ENCODE data around the gene ATXN2.
A peak's percentile ranks its signal among the peaks of the same experiment; 100 is the strongest.

ATXN2 gene

DNA sequence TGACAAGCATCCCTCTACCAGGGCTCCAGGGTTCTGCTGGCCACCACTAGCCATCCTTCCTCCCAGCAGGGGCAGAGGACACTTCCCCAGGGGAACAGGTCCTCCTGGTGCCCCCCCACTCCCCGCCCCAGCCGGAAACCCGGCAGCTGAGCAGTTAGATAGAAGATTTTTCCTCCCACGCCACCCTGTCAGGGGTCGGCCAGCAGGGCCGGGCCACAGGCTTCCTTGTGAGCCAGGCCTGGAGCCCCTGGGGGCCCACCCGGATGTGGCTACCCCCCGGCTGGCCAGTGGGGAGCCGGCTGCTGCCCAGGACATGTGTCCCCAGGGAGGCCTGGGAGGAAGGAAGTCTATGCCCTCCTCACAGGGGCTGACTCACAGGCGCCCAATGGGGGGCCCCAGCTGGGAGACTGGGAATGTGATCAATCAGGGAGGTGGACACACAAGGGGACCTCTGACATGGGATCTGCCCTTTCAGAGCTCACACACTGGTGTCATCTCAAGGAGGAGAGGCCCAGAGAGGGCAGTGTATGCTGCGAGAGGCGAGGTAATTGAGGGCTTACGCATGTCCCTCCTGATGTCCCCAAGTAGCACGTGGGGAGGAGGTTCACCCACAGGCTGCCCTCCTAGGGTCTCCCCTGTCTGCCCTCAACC, 189.2 kb downstream of the ATXN2 start:
- H3K4me3 ChIP-seq (ENCODE audit: low read depth, low read length), result peak overlapping the region; percentile 38
- H3K27me3 ChIP-seq, result no peaks in the 10 kb centered on the region
- H3K9me3 ChIP-seq, result no peaks in the 10 kb centered on the region
- peaks cover 29% of the 10 kb centered on the region for H3K4me1 ChIP-seq
- TF ChIP-seq CTCF (IDR thresholded peaks at IDR 0.05; ENCODE audit: low read depth, low read length), result no peak
- H3K36me3 ChIP-seq, result no peaks in the 10 kb centered on the region; the same call in 1 of the 2 replicates
- peak; percentile 67 for DNase-seq

DNA sequence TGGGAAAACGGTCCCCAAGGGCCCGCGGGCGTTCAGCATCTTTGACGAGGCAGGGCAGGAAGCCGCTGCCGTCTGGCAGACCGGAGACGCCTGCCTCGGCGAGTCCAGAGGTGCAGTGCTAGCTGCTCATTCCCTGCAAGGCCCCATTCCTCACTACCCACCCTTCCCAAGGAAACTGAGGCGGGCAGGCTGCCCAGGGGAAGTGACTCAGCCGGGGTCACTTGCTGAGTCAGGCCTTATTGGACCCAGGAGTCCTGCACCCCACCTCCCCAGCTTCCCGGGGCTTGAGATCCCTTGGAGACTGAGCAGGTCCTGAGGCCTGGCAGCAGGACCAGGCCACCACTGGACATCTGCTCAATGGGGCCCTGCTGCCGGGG, 189.7 kb downstream of the ATXN2 start:
- peaks cover 29% of the 10 kb centered on the region for H3K4me1 ChIP-seq
- DNase-seq, result peak; percentile 70
- H3K36me3 ChIP-seq, result no peaks in the 10 kb centered on the region; the same call in 1 of the 2 replicates
- H3K9me3 ChIP-seq, result no peaks in the 10 kb centered on the region
- H3K4me3 ChIP-seq (ENCODE audit: low read depth, low read length), result peak overlapping the region; percentile 38
- TF ChIP-seq CTCF (IDR thresholded peaks at IDR 0.05; ENCODE audit: low read depth, low read length), result no peak
- H3K27me3 ChIP-seq, result no peaks in the 10 kb centered on the region

DNA sequence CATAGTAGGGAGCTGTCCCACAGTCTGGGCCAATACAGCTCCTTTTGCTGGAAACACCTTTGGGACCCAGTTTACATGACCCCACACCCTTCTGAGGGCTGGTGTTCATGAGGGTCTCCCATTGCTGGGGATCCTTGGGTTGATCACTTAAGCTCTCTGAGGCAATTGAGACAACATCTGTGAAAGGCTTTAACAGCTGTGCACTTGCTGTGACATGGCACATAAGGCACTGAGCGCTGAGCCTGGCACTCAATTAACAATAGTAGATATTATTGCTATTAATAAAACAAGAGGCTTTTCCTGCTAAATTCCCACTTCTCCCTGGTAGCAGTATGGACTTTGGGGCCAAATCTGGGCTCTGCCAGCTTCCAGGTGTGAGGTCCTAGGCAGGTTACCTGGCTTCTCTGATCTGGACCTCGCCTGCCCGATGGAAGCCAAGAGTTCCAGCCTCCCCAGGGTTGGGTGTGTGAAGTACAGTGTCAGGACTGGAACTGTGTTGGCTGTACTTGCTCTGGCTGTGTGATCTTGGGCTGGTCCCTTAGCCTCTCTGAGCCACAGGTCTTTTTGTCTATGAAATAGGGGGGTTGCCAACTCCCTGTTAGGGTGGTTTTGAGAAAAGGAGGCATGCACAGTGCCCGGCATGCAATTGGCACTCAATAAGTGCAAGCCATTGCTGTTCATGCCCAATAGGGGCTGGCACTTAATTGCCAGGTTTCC, 190.3 kb downstream of the ATXN2 start:
- Histone ChIP-seq H3K9me3 (no peaks in the 10 kb centered on the region), H3K4me1 (peaks cover 29% of the 10 kb centered on the region), H3K27me3 (no peaks in the 10 kb centered on the region), H3K4me3 (ENCODE audit: low read depth, low read length) (peak overlapping the region; percentile 23), H3K36me3 (no peaks in the 10 kb centered on the region; the same call in 1 of the 2 replicates)
- no peak for TF ChIP-seq CTCF (IDR thresholded peaks at IDR 0.05; ENCODE audit: low read depth, low read length)
- DNase-seq, result no peak

DNA sequence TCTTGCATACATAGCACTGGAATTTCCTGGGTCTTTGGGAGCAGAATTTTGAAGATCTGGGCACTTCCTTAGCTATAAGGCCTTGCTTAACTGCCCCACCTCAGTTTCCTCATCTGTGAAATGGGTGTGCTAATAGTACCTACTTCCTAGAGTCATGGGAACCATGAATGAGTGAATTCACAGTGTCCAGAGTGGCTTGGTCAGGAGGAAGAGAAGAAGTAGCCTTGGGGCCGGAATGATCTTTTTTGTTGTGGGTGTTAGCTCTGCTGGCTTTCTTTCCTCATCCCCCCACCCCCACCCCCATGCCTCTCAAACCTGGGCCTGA, 191.0 kb downstream of the ATXN2 start:
- Histone ChIP-seq H3K4me3 (ENCODE audit: low read depth, low read length) (peak overlapping the region; percentile 93), H3K4me1 (peaks cover 22% of the 10 kb centered on the region), H3K27me3 (no peaks in the 10 kb centered on the region)

GRCh38 chr12:111407377-111408115, 191.6 kb downstream of the ATXN2 start:
- peak; percentile 70 for DNase-seq
- no peaks in the 10 kb centered on the region for H3K27me3 ChIP-seq
- no peaks in the 10 kb centered on the region; the same call in 1 of the 2 replicates for H3K36me3 ChIP-seq
- H3K4me3 ChIP-seq (ENCODE audit: low read depth, low read length), result peak overlapping the region; percentile 93
- TF ChIP-seq CTCF (IDR thresholded peaks at IDR 0.05; ENCODE audit: low read depth, low read length), result no peak
- no peaks in the 10 kb centered on the region for H3K9me3 ChIP-seq
- peaks cover 19% of the 10 kb centered on the region for H3K4me1 ChIP-seq

More for the DNA sequence above, 191.0 kb downstream of the ATXN2 start:
- no peak for TF ChIP-seq CTCF (IDR thresholded peaks at IDR 0.05; ENCODE audit: low read depth, low read length)
- Histone ChIP-seq H3K36me3 (no peaks in the 10 kb centered on the region; the same call in 1 of the 2 replicates), H3K9me3 (no peaks in the 10 kb centered on the region)
- DNase-seq, result no peak

Measured in BE2C (cell line).